ENCODE results near the gene OR52R1. TPM values are rescaled to one million over a fixed set of nuclear protein-coding genes. Genes with fewer than 3 reads are reported as not detected.

Gene OR52R1
- total RNA-seq, 2 donors from 2014 or later: not detected

GRCh38 chr11:4797206-4797605 lies 7.0 kb downstream of the OR52R1 start:
- H3K4me1 Mint-ChIP-seq (ENCODE audit: low read depth): no peaks in the 10 kb centered on the region
- H3K27me3 Mint-ChIP-seq (ENCODE audit: low read depth): no peaks in the 10 kb centered on the region
- H3K4me3 Mint-ChIP-seq: no peak overlapping the region
- no peaks in the 10 kb centered on the region for H3K9me3 Mint-ChIP-seq
- ATAC-seq (replicated peaks in 1 of 2) (no peak), DNase-seq (no peak)
- no peak overlapping the region for H3K27ac Mint-ChIP-seq
- peaks cover 0 to 1% of the 10 kb centered on the region in 2 donors for H3K36me3 Mint-ChIP-seq (ENCODE audit: insufficient read depth in 2 of 2)

- H3K36me3 Mint-ChIP-seq (ENCODE audit: insufficient read depth in 2 of 2): no peaks in the 10 kb centered on the region
- peaks cover 3 to 6% of the 10 kb centered on the region in 2 donors for H3K9me3 Mint-ChIP-seq
- no peak overlapping the region for H3K4me3 Mint-ChIP-seq
- H3K4me1 Mint-ChIP-seq (ENCODE audit: low read depth): no peaks in the 10 kb centered on the region
- DNase-seq: no peak
- peaks cover 9% of the 10 kb centered on the region for H3K27me3 Mint-ChIP-seq (ENCODE audit: low read depth)
- no peak overlapping the region for H3K27ac Mint-ChIP-seq
- ATAC-seq (replicated peaks in 1 of 2): no peak
Measured at GRCh38 chr11:4782454-4782853, 21.7 kb downstream of the OR52R1 start.

GRCh38 chr11:4769838-4770237 lies 34.3 kb downstream of the OR52R1 start, which contains the start of gene OR51F1:
Gene OR51F1 (minus strand): TSS chr11:4769938. CDS start chr11:4769938, 0 bp downstream.
- ATAC-seq (replicated peaks in 1 of 2): no peak
- peaks cover 6% of the 10 kb centered on the region for H3K27me3 Mint-ChIP-seq (ENCODE audit: low read depth)

GRCh38 chr11:4768094-4768493 lies 36.1 kb downstream of the OR52R1 start:
- no peaks in the 10 kb centered on the region for H3K9me3 Mint-ChIP-seq
- no peak overlapping the region for H3K4me3 Mint-ChIP-seq
- H3K27ac Mint-ChIP-seq: no peak overlapping the region
- no peaks in the 10 kb centered on the region for H3K4me1 Mint-ChIP-seq (ENCODE audit: low read depth)
- peaks cover 6% of the 10 kb centered on the region for H3K27me3 Mint-ChIP-seq (ENCODE audit: low read depth)
- ATAC-seq (replicated peaks in 1 of 2): no peak
- no peaks in the 10 kb centered on the region for H3K36me3 Mint-ChIP-seq (ENCODE audit: insufficient read depth in 2 of 2)
- no peak for DNase-seq

More at GRCh38 chr11:4769838-4770237, 34.3 kb downstream of the OR52R1 start, which contains the start of gene OR51F1:
- Mint-ChIP-seq H3K27ac (no peak within 1 kb of the TSS), H3K4me3 (no peak within 1 kb of the TSS), H3K36me3 (ENCODE audit: insufficient read depth in 2 of 2) (no peaks in the 10 kb centered on the region), H3K4me1 (ENCODE audit: low read depth) (no peaks in the 10 kb centered on the region), H3K9me3 (no peaks in the 10 kb centered on the region)
- no peak for DNase-seq

- no peak overlapping the region for H3K4me3 Mint-ChIP-seq
- no peak for ATAC-seq (replicated peaks in 1 of 2)
Measured at GRCh38 chr11:4766420-4767043, 37.6 kb downstream of the OR52R1 start.

GRCh38 chr11:4763096-4763495 lies 41.1 kb downstream of the OR52R1 start:
- no peak overlapping the region for H3K27ac Mint-ChIP-seq
- DNase-seq (no peak), ATAC-seq (replicated peaks in 1 of 2) (no peak)
- no peak overlapping the region for H3K4me3 Mint-ChIP-seq
- no peaks in the 10 kb centered on the region for H3K36me3 Mint-ChIP-seq (ENCODE audit: insufficient read depth in 2 of 2)
- no peaks in the 10 kb centered on the region for H3K9me3 Mint-ChIP-seq
- no peaks in the 10 kb centered on the region for H3K4me1 Mint-ChIP-seq (ENCODE audit: low read depth)
- H3K27me3 Mint-ChIP-seq (ENCODE audit: low read depth): peaks cover 6% of the 10 kb centered on the region

More at GRCh38 chr11:4766420-4767043, 37.6 kb downstream of the OR52R1 start:
- Mint-ChIP-seq H3K4me1 (ENCODE audit: low read depth) (no peaks in the 10 kb centered on the region), H3K27ac (no peak overlapping the region), H3K27me3 (ENCODE audit: low read depth) (peaks cover 6% of the 10 kb centered on the region), H3K36me3 (ENCODE audit: insufficient read depth in 2 of 2) (no peaks in the 10 kb centered on the region), H3K9me3 (no peaks in the 10 kb centered on the region)
- no peak for DNase-seq

Other genes starting within 250 kb of the OR52R1 start
- not detected for gene OR52I2, start 222.6 kb downstream of the OR52R1 start, total RNA-seq
- not detected for gene OR52I1, start 210.3 kb downstream of the OR52R1 start, total RNA-seq
- gene TRIM68, start 196.1 kb downstream of the OR52R1 start, total RNA-seq: 10 to 100 TPM; 17.1 to 22.3 TPM
- not detected for gene OR51D1, start 166.9 kb downstream of the OR52R1 start, total RNA-seq
- not detected for gene OR51E1, start 160.4 kb downstream of the OR52R1 start, total RNA-seq
- not detected for gene OR51E2, start 106.5 kb downstream of the OR52R1 start, total RNA-seq
- not detected for gene MMP26, start 99.6 kb downstream of the OR52R1 start, total RNA-seq
- not detected for gene OR51F1, start 34.4 kb downstream of the OR52R1 start, total RNA-seq
- gene OR51F2, start 16.9 kb upstream of the OR52R1 start, total RNA-seq: not detected
- gene OR51S1, start 44.8 kb upstream of the OR52R1 start, total RNA-seq: not detected
- not detected for gene OR51T1, start 77.5 kb upstream of the OR52R1 start, total RNA-seq
- gene OR51A7, start 99.4 kb upstream of the OR52R1 start, total RNA-seq: not detected
- not detected for gene OR51G2, start 115.0 kb upstream of the OR52R1 start, total RNA-seq
- gene OR51G1, start 120.0 kb upstream of the OR52R1 start, total RNA-seq: not detected
- gene OR51A4, start 143.2 kb upstream of the OR52R1 start, total RNA-seq: not detected
- gene OR51A2, start 151.3 kb upstream of the OR52R1 start, total RNA-seq: not detected
- not detected for gene OR51L1, start 190.5 kb upstream of the OR52R1 start, total RNA-seq
- gene OR52J3, start 242.1 kb upstream of the OR52R1 start, total RNA-seq: not detected